Ovary (tissue), 9 donors: Measurements from ENCODE around the gene RDH11. TPM values are rescaled to one million over a fixed set of nuclear protein-coding genes. Genes with fewer than 3 reads are reported as not detected.

Experiments
- DNase-seq, 5 donors: peaks; one replicate each; pipeline ENCODE4 v3.0.0-alpha.2; 2019 to 2020
- H3K27ac ChIP-seq, 2 donors: fragments of 200-600 bp; one replicate each; pipeline versions ENCODE4 v1.5.1 to v1.8.0; 2019 to 2022
- H3K27me3 ChIP-seq: fragments of 200-600 bp; one replicate; pipeline ENCODE4 v1.8.0; 2022
- H3K36me3 ChIP-seq: fragments of 200-600 bp; sonication (generic); one replicate; pipeline ENCODE4 v1.5.1; 2019
- H3K4me1 ChIP-seq: one replicate; pipeline ENCODE4 v1.8.1; 2013; ENCODE audit warnings: mild to moderate bottlenecking, moderate library complexity; ENCODE audit not compliant: insufficient read depth
- H3K4me3 ChIP-seq: fragments of 200-600 bp; sonication (generic); one replicate; pipeline ENCODE4 v1.5.1; 2017
- H3K9me3 ChIP-seq, 2 donors: fragments of 200-600 bp in 1 of 2; sonication (generic) in 1 of 2; one replicate each; pipeline versions ENCODE4 v1.5.1 to v1.8.1; 2013 to 2019; ENCODE audit warnings: mild to moderate bottlenecking in 1 of 2, moderate library complexity in 1 of 2
- EP300 ChIP-seq: sonication (generic); formaldehyde crosslinking; IDR thresholded peaks from one replicate; pipeline ENCODE4 v1.6.1; 2017; ENCODE audit warnings: antibody characterized with exemption
- POLR2A ChIP-seq: fragments of 450-650 bp; IDR thresholded peaks from one replicate; pipeline ENCODE4 v1.6.1; 2017; ENCODE audit warnings: antibody characterized with exemption, mild to moderate bottlenecking, moderate library complexity
- WGBS, 3 donors: extraction: QIAGEN DNeasy Blood & Tissue Kit in 1 of 3; methylation state at CpG; one replicate each; pipeline versions ENCODE4 v1.1.5 to v1.1.7; 2013 to 2017; 5-methylcytosine and 5-hydroxymethylcytosine counted together
- intact Hi-C, 4 donors: fragments of 100-400 bp; cut with DNase I; formaldehyde crosslinking; loops; one replicate each; pipeline versions ENCODE4 v1.11.0 to v1.15.1; 2022 to 2023
- polyA plus RNA-seq, 2 donors: library from polyadenylated mRNA; stranded (reverse); fragments of 200-250 nt in 1 of 2; fragments of 350-450 nt in 1 of 2; fragmentation: Illumina TruSeq in 1 of 2; extraction: RNeasy Lipid Tissue Mini Kit (QIAGEN cat#74804) in 1 of 2; gene quantifications; one replicate each; pipeline ENCODE4 v1.2.3, GENCODE V29; 2013 to 2014
- total RNA-seq, 7 donors: library from RNA; depleted of rRNA in 2 of 7; stranded (reverse); fragments of >200 nt in 2 of 7; fragmentation: NEBNext Ultra II Directional in 3 of 7; extraction: Animal tissue kit (Norgen Biotek cat#: 25700) in 3 of 7; gene quantifications; one replicate each; pipeline versions ENCODE4 v1.1.0 to v1.2.4, GENCODE V29; 2016 to 2023
- TF ChIP-seq, protein P1 (sequence below), 3 donors: fragments of 450-650 bp in 2 of 3; fragments of 200-600 bp in 1 of 3; IDR thresholded peaks; one replicate each; pipeline versions ENCODE4 v1.5.1 to v1.8.0; 2016 to 2022; ENCODE audit warnings: antibody characterized with exemption in 3 of 3, mild to moderate bottlenecking in 1 of 3
- donor health status: DM: no; HTN: no; CAD: no; lungs with moderate emphysema.
- donor health status: DM: no; HTN: no; CAD: no.
- donor health status: Bipolar disorder and iron deficiency.
- donor health status: DM: yes; HTN: yes; CAD: no.
- donor health status: DM: no; HTN: no; CAD: no.
- donor health status: DM: yes; HTN: yes; CAD: no.

RDH11 gene
- total and polyA plus RNA-seq, 9 donors = 30.3 to 90.0 (median 36.6) TPM

DNA sequence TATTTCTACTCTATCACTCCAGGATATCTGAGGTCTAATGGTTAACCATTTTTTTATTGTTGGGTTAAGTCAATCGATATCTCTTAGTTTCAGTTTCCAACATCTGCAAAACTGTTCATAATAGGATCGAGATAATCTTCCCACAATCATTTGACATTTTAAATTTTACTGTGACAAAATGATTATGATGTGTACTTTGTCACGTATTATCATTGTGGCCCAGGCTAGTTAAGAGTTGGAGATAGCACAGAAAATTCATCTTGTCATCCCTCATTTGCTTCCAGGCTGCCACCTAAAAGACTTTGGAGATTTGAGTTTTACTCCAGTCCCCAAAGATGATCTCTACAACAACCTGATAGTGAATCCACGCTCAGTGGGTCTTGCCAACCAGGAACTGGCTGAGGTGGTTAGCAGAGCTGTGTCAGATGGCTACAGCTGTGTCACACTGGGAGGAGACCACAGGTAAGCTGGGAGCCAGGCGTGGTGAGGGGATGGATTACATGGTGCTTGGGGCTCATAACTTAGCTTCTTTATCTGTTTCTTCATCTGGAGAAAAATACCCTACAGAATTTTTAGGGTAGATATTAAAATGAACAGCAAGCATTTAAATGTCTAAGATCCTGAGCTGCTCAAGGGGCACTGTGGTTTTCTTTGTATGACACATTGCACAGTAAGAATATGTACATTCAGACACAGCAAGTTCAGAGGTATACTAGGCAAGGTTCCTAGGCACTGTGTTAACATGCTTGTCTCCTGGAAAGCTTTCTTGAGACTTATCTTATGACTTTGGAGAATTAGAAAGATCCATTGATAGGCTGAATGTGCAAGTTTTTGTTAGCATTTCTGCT lies 53.4 kb downstream of the RDH11 start:
- Histone ChIP-seq H3K27me3 (no peaks in the 10 kb centered on the region), H3K4me3 (no peak overlapping the region), H3K4me1 (no peaks in the 10 kb centered on the region), H3K27ac (no peak overlapping the region), H3K9me3 (no peaks in the 10 kb centered on the region), H3K36me3 (no peaks in the 10 kb centered on the region)
- 83 to 92% (median 89%) methylated on average over 5 of the region's 5 CpGs for WGBS, 3 donors
- no peak for DNase-seq
- no peak for TF ChIP-seq POLR2A
- no peak for TF ChIP-seq EP300
- TF ChIP-seq, protein P1, sequence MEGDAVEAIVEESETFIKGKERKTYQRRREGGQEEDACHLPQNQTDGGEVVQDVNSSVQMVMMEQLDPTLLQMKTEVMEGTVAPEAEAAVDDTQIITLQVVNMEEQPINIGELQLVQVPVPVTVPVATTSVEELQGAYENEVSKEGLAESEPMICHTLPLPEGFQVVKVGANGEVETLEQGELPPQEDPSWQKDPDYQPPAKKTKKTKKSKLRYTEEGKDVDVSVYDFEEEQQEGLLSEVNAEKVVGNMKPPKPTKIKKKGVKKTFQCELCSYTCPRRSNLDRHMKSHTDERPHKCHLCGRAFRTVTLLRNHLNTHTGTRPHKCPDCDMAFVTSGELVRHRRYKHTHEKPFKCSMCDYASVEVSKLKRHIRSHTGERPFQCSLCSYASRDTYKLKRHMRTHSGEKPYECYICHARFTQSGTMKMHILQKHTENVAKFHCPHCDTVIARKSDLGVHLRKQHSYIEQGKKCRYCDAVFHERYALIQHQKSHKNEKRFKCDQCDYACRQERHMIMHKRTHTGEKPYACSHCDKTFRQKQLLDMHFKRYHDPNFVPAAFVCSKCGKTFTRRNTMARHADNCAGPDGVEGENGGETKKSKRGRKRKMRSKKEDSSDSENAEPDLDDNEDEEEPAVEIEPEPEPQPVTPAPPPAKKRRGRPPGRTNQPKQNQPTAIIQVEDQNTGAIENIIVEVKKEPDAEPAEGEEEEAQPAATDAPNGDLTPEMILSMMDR (IDR thresholded peaks at IDR 0.05) = no peak
- intact Hi-C loops = no loop called here

DNA sequence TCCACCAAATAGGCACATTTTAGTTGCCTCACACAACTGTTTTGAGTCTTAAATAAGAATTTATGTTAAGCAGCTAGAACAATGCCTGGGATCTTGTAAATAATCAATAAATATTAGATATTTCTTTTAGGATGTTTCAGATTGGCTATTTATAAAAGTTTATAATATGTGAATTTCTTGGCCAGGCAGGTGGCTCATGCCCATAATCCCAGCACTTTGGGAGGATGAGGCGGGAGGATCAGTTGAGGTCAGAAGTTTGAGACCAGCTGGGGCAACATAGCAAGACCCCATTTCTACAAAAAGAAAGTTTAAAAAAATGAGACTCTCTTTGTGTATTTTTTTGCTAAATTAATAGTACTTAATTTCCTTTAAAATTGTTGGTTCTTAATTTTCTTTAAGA lies 54.1 kb downstream of the RDH11 start:
- intact Hi-C loops = no loop called here
- TF ChIP-seq, protein P1 (IDR thresholded peaks at IDR 0.05) = no peak
- TF ChIP-seq POLR2A = no peak
- TF ChIP-seq EP300 = no peak
- Histone ChIP-seq H3K4me1 (no peaks in the 10 kb centered on the region), H3K9me3 (no peaks in the 10 kb centered on the region), H3K27me3 (no peaks in the 10 kb centered on the region), H3K27ac (no peak overlapping the region), H3K4me3 (no peak overlapping the region), H3K36me3 (no peaks in the 10 kb centered on the region)
- DNase-seq = no peak
- WGBS, 3 donors = 89 to 98% (median 96%) methylated on average over 1 of the region's 1 CpG

DNA sequence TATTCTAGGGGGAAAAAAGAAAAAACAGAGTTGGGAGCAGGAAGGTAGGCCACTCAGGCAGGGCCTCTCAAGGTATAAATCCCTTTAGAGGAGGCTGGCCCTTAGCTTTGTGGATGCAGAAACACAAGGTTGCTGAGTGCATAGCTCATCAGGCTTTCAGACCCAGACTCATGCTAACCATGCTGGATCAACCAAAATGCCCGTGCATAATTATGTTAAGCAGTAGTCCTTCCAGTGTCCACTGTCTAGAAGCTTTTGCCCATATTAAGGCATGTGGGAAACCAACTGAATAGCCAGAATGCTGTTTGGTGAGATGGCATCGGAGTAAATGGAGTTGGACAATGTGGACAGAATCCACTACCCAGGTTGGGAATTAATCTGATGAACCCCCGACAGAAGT lies 56.9 kb downstream of the RDH11 start:
- Histone ChIP-seq H3K36me3 (no peaks in the 10 kb centered on the region), H3K27ac (no peak overlapping the region), H3K4me3 (no peak overlapping the region), H3K27me3 (no peaks in the 10 kb centered on the region), H3K9me3 (no peaks in the 10 kb centered on the region), H3K4me1 (no peaks in the 10 kb centered on the region)
- WGBS, 3 donors = 84 to 95% (median 85%) methylated on average over 3 of the region's 3 CpGs
- no peak for DNase-seq
- intact Hi-C loops = no loop called here
- TF ChIP-seq, protein P1 (IDR thresholded peaks at IDR 0.05) = no peak
- TF ChIP-seq EP300 (no peak), POLR2A (no peak)

DNA sequence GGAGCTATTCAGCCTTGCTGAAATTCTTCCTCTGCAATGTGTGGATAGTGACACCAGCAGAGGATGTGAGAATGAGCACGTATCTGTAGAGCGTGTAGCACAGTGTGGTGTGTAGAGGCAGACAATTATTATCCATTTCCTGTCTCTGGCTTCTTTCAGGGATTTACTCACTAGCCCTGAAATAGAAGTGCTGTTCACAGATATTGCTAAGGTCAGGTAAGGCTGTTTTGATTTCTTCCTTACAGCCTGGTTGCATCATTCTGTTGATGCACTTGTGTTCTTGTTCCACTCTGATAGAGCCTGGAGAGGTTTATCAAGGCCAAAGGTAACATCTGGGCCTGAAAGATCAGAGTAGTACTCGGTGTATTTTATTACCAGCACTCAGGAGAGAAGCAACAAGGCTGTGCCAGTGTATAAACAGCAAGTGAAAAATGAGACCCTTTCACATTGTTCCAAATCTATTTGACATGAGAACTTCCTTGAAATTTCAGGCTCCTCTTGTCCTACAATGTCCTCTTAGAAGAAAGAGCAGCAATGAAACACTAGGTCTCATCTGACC lies 59.1 kb downstream of the RDH11 start:
- TF ChIP-seq, protein P1 (IDR thresholded peaks at IDR 0.05) = no peak
- TF ChIP-seq POLR2A (no peak), EP300 (no peak)
- no peaks in the 10 kb centered on the region for H3K9me3 ChIP-seq
- no peaks in the 10 kb centered on the region for H3K4me1 ChIP-seq
- H3K27ac ChIP-seq = no peak overlapping the region
- H3K27me3 ChIP-seq = no peaks in the 10 kb centered on the region
- WGBS, 3 donors = 66 to 76% (median 71%) methylated on average over 3 of the region's 3 CpGs
- no peak for DNase-seq
- H3K36me3 ChIP-seq = no peaks in the 10 kb centered on the region
- no peak overlapping the region for H3K4me3 ChIP-seq
- intact Hi-C loops = no loop called here
